ENCODE measurements around the gene ESD. TPM values are rescaled to one million over a fixed set of nuclear protein-coding genes. Genes with fewer than 3 reads are reported as not detected.

Gene ESD
- total RNA-seq, 1 donor from 2014 or later: 73.5 TPM

DNA sequence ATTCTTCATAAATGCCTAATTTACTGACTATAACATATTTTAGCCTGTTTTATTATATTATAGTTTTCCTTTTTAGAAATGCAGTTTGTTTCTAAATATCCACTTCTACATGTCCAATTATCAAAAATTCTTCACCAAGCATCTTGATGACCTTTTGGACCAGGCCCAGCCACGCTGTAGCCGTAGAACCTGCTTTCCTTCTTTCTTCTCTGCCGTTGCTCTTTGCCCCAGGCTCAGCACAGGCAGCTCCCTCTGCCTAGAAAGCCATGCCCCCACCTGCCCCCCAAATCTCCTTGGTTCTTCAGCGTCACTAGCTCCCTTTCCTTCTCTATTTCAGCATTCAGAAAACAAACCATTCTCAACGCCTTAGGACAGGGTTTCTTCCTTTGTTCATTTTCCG, 65.4 kb downstream of the ESD start:
- Mint-ChIP-seq H3K36me3 (ENCODE audit: low read depth) (peaks cover 85% of the 10 kb centered on the region), H3K4me1 (peaks cover under 1% of the 10 kb centered on the region), H3K27ac (no peak overlapping the region), H3K4me3 (no peak overlapping the region), H3K9me3 (no peaks in the 10 kb centered on the region), H3K27me3 (no peaks in the 10 kb centered on the region)
- TF ChIP-seq, protein P1, sequence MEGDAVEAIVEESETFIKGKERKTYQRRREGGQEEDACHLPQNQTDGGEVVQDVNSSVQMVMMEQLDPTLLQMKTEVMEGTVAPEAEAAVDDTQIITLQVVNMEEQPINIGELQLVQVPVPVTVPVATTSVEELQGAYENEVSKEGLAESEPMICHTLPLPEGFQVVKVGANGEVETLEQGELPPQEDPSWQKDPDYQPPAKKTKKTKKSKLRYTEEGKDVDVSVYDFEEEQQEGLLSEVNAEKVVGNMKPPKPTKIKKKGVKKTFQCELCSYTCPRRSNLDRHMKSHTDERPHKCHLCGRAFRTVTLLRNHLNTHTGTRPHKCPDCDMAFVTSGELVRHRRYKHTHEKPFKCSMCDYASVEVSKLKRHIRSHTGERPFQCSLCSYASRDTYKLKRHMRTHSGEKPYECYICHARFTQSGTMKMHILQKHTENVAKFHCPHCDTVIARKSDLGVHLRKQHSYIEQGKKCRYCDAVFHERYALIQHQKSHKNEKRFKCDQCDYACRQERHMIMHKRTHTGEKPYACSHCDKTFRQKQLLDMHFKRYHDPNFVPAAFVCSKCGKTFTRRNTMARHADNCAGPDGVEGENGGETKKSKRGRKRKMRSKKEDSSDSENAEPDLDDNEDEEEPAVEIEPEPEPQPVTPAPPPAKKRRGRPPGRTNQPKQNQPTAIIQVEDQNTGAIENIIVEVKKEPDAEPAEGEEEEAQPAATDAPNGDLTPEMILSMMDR (IDR thresholded peaks at IDR 0.05): no peak
- no peak for DNase-seq
- ATAC-seq (ENCODE audit: low read depth): no peak
- ChIA-PET POLR2A (no interaction called here), CTCF (interaction anchor here (0.6 kb wide), 1 partner anchor 180 kb away, joined by 3 read pairs; no protein-coding TSS in a partner anchor)
- intact Hi-C loops (cut with micrococcal nuclease): no loop called here

DNA sequence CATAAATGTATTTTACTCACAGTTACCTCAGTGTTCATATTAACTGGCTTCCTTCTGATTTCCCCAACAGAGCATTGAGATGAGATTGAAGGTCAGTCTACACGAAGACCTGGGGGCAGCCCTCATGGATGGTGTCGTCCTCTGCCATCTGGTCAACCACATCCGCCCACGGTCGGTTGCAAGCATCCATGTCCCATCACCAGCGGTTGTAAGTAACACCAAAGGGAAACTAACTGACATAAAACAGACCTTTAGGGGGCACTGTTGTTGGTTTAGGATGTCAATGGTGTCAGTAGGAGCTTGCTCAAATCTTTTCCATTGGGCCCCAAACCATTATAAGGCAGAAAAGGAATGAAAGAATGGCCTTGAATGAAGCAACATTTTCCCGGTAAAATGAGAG, 68.2 kb downstream of the ESD start:
- POLR2A ChIA-PET: no interaction called here
- intact Hi-C loops (cut with micrococcal nuclease): no loop called here

DNA sequence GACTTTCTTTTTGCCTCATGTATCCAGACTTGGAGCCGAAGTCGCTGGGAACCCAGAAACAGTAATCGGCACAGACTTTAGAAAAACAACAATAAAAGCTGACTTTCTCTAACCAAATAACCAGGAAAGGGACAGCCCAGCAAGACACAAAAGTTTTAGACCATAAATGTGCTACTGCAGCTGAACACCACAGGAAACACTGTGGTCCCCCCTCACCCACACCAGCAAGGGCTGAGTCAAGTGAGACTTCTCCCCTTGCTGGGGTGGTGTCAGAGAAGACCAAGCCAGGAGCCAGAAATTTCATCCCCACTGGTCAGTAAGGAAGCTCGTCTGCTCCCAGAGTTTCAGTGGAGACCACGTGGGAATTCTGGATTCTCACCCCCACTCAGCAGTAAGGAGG, 70.6 kb downstream of the ESD start:
- CTCF ChIA-PET: no interaction called here
- Mint-ChIP-seq H3K9me3 (peaks cover 3% of the 10 kb centered on the region), H3K4me1 (no peaks in the 10 kb centered on the region), H3K4me3 (no peak overlapping the region), H3K36me3 (ENCODE audit: low read depth) (peaks cover 82% of the 10 kb centered on the region), H3K27ac (no peak overlapping the region), H3K27me3 (no peaks in the 10 kb centered on the region)
- DNase-seq (no peak), ATAC-seq (ENCODE audit: low read depth) (no peak)
- POLR2A ChIA-PET: no interaction called here
- TF ChIP-seq, protein P1 (IDR thresholded peaks at IDR 0.05): no peak
- intact Hi-C loops (cut with micrococcal nuclease): no loop called here

More for the DNA sequence above, 68.2 kb downstream of the ESD start:
- CTCF ChIA-PET: interaction anchor here (1.1 to 3.1 kb wide), 2 partner anchors 8 to 177 kb away, joined by 3 to 14 read pairs; partner anchors contain the start of gene LRCH1
- TF ChIP-seq, protein P1 (IDR thresholded peaks at IDR 0.05): no peak
- Mint-ChIP-seq H3K4me1 (no peaks in the 10 kb centered on the region), H3K4me3 (no peak overlapping the region), H3K9me3 (peaks cover 3% of the 10 kb centered on the region), H3K27me3 (no peaks in the 10 kb centered on the region), H3K27ac (no peak overlapping the region), H3K36me3 (ENCODE audit: low read depth) (peaks cover 84% of the 10 kb centered on the region)
- ATAC-seq (ENCODE audit: low read depth) (no peak), DNase-seq (no peak)

Other genes starting within 250 kb of the ESD start
- 44.0 and 46.3 TPM in 2 replicates for gene LRCH1, start 244.0 kb downstream of the ESD start, total RNA-seq
- gene HTR2A, start 99.9 kb upstream of the ESD start, total RNA-seq: not detected in 2 replicates

Measured in activated B cell treated with CpG ODN at 0.5 μM for 24 hours (primary cell).